CD4-positive, CD25-positive, alpha-beta regulatory T cell (primary cell): ENCODE measurements around the gene PRKAG3. TPM values are rescaled to one million over a fixed set of nuclear protein-coding genes. Genes with fewer than 3 reads are reported as not detected.

Source experiments
- ATAC-seq, 2 donors: fragments of 150-1000 bp; cut with Tn5 transposase; one replicate each; pipeline ENCODE4 v1.10.0; 2021; ENCODE audit warnings: low read depth in 2 of 2, moderate number of reproducible peaks in 2 of 2, moderate library complexity in 1 of 2
- DNase-seq, 3 donors: peaks; one replicate each; pipeline versions ENCODE4 v3.0.0 to v3.0.0-alpha.2; 2012 to 2022; ENCODE audit warnings: mixed read lengths in 1 of 3
- H3K27ac ChIP-seq: one replicate; pipeline ENCODE4 v1.7.0; 2013; ENCODE audit warnings: mild to moderate bottlenecking, low read length; ENCODE audit not compliant: insufficient read depth, poor library complexity, severe bottlenecking
- H3K27me3 ChIP-seq: one replicate; pipeline ENCODE4 v1.7.0; 2013; ENCODE audit warnings: low read length; ENCODE audit not compliant: control insufficient read depth, insufficient read depth
- H3K36me3 ChIP-seq: one replicate; pipeline ENCODE4 v1.7.0; 2013; ENCODE audit warnings: mild to moderate bottlenecking, low read length, moderate library complexity; ENCODE audit not compliant: control insufficient read depth, insufficient read depth
- H3K4me1 ChIP-seq: 2 replicates; pipeline ENCODE4 v1.7.0; 2013; ENCODE audit warnings: mild to moderate bottlenecking, low read length; ENCODE audit not compliant: insufficient read depth, control insufficient read depth, poor library complexity, severe bottlenecking
- H3K4me3 ChIP-seq: one replicate; pipeline ENCODE4 v1.7.0; 2013; ENCODE audit warnings: low read depth, mild to moderate bottlenecking, low read length, moderate library complexity
- H3K9me3 ChIP-seq, 2 experiments: 1 replicate in 1 of 2; 2 replicates in 1 of 2; pipeline ENCODE4 v1.7.0; 2013; ENCODE audit warnings: low read length in 2 of 2, mild to moderate bottlenecking in 1 of 2, moderate library complexity in 1 of 2; ENCODE audit not compliant: control insufficient read depth in 2 of 2
- H3K27ac Mint-ChIP-seq, 3 donors: one replicate each; pipeline ENCODE4 v1.8.0; 2020 to 2022; ENCODE audit warnings: mild to moderate bottlenecking in 3 of 3, mixed read lengths in 3 of 3, moderate library complexity in 2 of 3
- H3K27me3 Mint-ChIP-seq: one replicate; pipeline ENCODE4 v1.8.0; 2022; ENCODE audit warnings: mild to moderate bottlenecking, mixed read lengths
- H3K36me3 Mint-ChIP-seq: one replicate; pipeline ENCODE4 v1.8.0; 2020; ENCODE audit warnings: mixed read lengths
- H3K4me1 Mint-ChIP-seq, 4 donors: one replicate each; pipeline ENCODE4 v1.8.0; 2020 to 2022; ENCODE audit warnings: mixed read lengths in 4 of 4, mild to moderate bottlenecking in 1 of 4
- H3K4me3 Mint-ChIP-seq, 4 donors: one replicate each; pipeline ENCODE4 v1.8.0; 2020 to 2022; ENCODE audit warnings: mild to moderate bottlenecking in 4 of 4, mixed read lengths in 4 of 4, moderate library complexity in 3 of 4
- H3K9me3 Mint-ChIP-seq, 7 donors: one replicate each; pipeline ENCODE4 v1.8.0; 2020 to 2022; ENCODE audit warnings: mixed read lengths in 7 of 7, mild to moderate bottlenecking in 3 of 7, moderate library complexity in 2 of 7
- polyA plus RNA-seq, 4 donors: library from polyadenylated mRNA; unstranded; fragments of 300-500 nt; fragmentation: Illumina TruSeq; gene quantifications; one replicate each; pipeline ENCODE4 v1.2.3, GENCODE V29; 2021
- total RNA-seq: library from RNA; stranded (reverse); gene quantifications from one replicate; pipeline ENCODE4 v1.2.3, GENCODE V29; 2022

Gene PRKAG3
- total and polyA plus RNA-seq, 5 donors from 2014 or later: not detected

DNA sequence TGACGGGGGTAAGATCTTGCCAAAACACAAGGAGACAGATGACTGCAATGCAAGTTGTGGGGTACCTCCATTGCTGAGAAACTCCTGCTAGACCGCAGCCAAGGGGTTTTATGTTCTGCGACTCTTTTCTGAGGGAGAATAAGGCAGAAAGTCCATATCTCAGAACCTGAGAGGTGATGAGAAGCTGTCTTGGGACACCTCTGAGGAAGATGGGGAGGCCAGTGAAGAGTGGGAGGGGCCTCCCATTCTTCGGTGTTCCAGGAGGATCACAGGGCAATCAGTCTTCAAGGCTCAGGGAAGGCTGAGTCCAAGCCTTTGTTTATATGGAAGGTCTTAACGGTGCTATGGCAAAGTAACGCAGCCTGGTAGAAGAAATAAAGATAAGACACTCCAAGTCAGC is 31.6 kb downstream of the PRKAG3 start:
- Histone ChIP-seq H3K27ac (no peak overlapping the region), H3K4me1 (no peaks in the 10 kb centered on the region), H3K4me3 (no peak overlapping the region), H3K36me3 (no peaks in the 10 kb centered on the region), H3K9me3 (peaks cover 4 to 10% of the 10 kb centered on the region in 2 experiments), H3K27me3 (peaks cover 20% of the 10 kb centered on the region)
- DNase-seq (no peak), ATAC-seq (no peak)
- Mint-ChIP-seq H3K4me1 (peaks cover 0 to 2% (median 0%) of the 10 kb centered on the region in 4 donors), H3K27ac (no peak overlapping the region), H3K36me3 (no peaks in the 10 kb centered on the region), H3K4me3 (no peak overlapping the region), H3K27me3 (peaks cover 49% of the 10 kb centered on the region), H3K9me3 (peaks cover 0 to 10% (median 2%) of the 10 kb centered on the region in 7 donors)

DNA sequence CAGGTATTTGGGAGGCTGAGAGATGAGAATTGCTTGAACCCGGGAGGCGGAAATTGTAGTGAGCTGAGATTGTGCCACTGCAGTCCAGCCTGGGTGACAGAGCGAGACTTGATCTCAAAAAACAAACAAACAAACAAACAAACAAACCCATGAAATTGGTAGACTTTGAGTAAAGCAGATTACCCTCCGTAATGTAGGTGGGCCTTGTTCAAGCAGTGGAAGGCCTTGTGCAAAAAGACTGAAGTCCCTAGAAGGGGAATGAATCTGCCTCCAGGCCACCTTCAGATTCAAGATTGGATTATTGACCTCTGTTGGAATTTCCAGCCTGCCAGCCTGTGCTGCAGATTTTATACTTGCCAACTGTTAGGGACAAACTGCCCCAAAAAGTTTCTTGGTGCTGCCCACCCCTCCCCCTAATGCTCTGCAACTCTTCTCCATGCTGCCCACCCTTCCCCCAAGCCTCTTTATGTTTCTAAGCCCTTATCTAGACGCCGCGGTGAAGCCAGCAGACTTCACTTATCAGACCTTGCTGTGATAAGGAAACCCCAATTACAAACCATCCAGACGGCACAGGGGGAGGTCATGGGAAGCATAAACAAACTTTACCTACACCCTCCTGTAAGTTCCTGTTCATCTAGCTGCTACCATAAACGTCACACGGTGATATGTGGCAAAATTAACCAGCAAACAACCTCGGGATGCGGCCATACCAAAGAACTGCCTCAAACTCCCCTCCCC is 32.7 kb downstream of the PRKAG3 start:
- Histone ChIP-seq H3K27ac (no peak overlapping the region), H3K4me1 (no peaks in the 10 kb centered on the region), H3K4me3 (no peak overlapping the region), H3K9me3 (no peaks in the 10 kb centered on the region), H3K36me3 (no peaks in the 10 kb centered on the region), H3K27me3 (peaks cover 13% of the 10 kb centered on the region)
- Mint-ChIP-seq H3K27me3 (peaks cover 46% of the 10 kb centered on the region), H3K27ac (peak overlapping the region in 1 of 3 donors; percentile 20), H3K36me3 (no peaks in the 10 kb centered on the region), H3K9me3 (peaks cover 0 to 2% (median 0%) of the 10 kb centered on the region in 7 donors), H3K4me1 (peaks cover 0 to 2% (median 0%) of the 10 kb centered on the region in 4 donors), H3K4me3 (no peak overlapping the region)
- no peak for DNase-seq
- ATAC-seq: no peak

DNA sequence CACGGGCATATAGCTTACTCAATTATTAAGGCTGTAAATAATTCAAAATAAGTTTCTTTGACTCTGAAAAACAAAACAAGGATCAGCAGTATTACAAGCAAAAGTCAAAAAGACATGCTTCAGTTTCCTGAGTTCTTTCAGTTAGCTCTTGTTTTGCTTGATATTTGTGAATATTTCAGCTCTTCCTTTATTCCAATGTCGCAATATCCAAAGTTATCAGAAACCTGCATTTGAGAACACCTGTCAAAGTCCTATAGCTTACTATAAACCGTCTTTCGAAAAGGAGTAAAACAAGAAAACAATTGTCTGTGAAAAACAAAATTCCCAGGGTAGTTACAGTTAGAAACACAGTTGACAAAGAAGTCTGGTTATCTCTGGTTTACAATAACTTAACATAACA is 34.9 kb downstream of the PRKAG3 start:
- Histone ChIP-seq H3K4me1 (no peaks in the 10 kb centered on the region), H3K36me3 (no peaks in the 10 kb centered on the region), H3K9me3 (no peaks in the 10 kb centered on the region), H3K4me3 (no peak overlapping the region), H3K27ac (no peak overlapping the region), H3K27me3 (peaks cover 17% of the 10 kb centered on the region)
- H3K4me3 Mint-ChIP-seq: no peak overlapping the region
- no peak for ATAC-seq
- no peak for DNase-seq
- H3K4me1 Mint-ChIP-seq: no peaks in the 10 kb centered on the region
- no peak overlapping the region for H3K27ac Mint-ChIP-seq
- H3K36me3 Mint-ChIP-seq: no peaks in the 10 kb centered on the region
- peaks cover 37% of the 10 kb centered on the region for H3K27me3 Mint-ChIP-seq
- peaks cover 0 to 1% (median 0%) of the 10 kb centered on the region in 7 donors for H3K9me3 Mint-ChIP-seq

DNA sequence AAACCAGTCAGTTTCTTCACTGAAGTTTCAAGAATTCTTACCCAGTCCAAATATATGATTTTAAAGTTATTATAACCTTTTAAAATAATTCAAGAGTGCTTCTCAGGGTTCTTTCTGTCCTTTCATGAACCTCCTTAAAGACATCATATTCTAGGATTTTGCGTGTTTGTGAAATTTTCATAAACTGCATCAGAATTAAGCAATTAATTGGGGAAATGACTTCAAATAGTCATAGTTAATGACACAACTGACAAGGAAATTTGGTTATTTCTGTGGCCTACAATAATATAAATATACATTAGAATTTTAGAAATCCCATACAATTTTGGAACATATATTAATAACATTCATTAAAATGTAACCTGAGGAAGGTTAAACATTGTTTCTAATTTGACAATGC is 39.2 kb downstream of the PRKAG3 start:
- no peak for DNase-seq
- no peak for ATAC-seq
- peaks cover 32% of the 10 kb centered on the region for H3K27me3 Mint-ChIP-seq
- Histone ChIP-seq H3K27me3 (peaks cover 9% of the 10 kb centered on the region), H3K36me3 (no peaks in the 10 kb centered on the region), H3K9me3 (no peaks in the 10 kb centered on the region), H3K27ac (no peak overlapping the region), H3K4me1 (no peaks in the 10 kb centered on the region), H3K4me3 (no peak overlapping the region)
- H3K27ac Mint-ChIP-seq: no peak overlapping the region
- H3K36me3 Mint-ChIP-seq: no peaks in the 10 kb centered on the region
- H3K4me1 Mint-ChIP-seq: no peaks in the 10 kb centered on the region
- no peaks in the 10 kb centered on the region for H3K9me3 Mint-ChIP-seq
- H3K4me3 Mint-ChIP-seq: no peak overlapping the region

DNA sequence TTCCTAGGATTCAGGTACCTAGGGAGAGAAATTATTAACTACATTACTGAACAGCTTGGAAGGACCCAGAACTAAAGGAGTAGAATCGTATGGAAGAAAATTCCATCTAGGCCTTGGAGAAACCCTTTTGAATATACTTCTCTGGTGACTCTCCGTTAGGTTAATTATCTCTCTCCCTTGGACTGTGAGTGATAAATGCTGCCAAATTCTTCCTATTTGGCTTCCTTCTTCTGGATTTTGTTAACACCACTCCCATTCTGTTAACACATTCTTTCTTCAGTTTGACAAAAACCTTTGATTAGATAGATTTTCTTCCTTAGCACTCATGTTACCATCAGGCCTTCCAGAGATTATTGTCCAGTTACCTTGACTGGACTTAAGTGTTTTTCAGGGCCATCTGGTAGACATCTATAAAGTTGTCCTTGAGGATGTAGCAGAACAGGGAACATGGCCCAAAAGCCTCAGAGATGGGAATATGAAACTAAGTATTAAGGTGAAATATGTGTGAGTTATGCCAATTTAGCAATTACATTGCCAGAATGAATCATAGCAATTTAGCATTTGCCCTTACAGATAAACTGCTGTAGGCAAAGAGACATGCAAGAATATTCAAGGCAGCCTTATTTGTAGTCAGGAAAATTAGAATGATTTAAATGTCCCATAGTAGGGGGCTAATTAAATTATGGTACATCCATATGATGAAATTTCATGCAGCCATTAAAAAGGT is 42.9 kb downstream of the PRKAG3 start:
- Mint-ChIP-seq H3K27ac (no peak overlapping the region), H3K4me3 (no peak overlapping the region), H3K9me3 (no peaks in the 10 kb centered on the region), H3K36me3 (peaks cover 2% of the 10 kb centered on the region), H3K27me3 (peaks cover 51% of the 10 kb centered on the region), H3K4me1 (no peaks in the 10 kb centered on the region)
- no peak for DNase-seq
- H3K4me1 ChIP-seq: no peaks in the 10 kb centered on the region
- no peaks in the 10 kb centered on the region for H3K9me3 ChIP-seq
- no peak for ATAC-seq
- H3K36me3 ChIP-seq: no peaks in the 10 kb centered on the region
- peaks cover 17% of the 10 kb centered on the region for H3K27me3 ChIP-seq
- no peak overlapping the region for H3K4me3 ChIP-seq
- no peak overlapping the region for H3K27ac ChIP-seq

DNA sequence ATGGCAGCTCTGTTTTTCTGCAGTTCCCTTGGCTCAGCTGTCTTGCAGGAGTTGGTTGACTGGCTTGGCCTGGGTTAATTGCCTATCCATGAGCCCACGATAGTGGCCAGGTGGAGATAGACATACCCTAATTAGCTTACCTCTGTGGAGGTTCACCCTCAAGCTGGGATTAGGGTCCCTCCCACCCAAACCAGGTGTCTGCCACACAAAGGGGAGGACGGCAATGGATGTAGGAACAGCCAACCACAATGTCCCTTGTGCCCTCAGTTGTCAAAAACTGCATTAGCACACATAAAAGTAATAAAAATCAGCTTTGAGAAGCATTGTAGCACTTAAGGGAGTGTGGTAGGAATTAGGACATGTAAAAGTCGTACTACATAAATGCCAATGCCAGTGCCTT is 45.5 kb downstream of the PRKAG3 start:
- Mint-ChIP-seq H3K27me3 (peaks cover 72% of the 10 kb centered on the region), H3K4me1 (peaks cover 0 to 7% (median 2%) of the 10 kb centered on the region in 4 donors), H3K36me3 (peaks cover 6% of the 10 kb centered on the region), H3K9me3 (no peaks in the 10 kb centered on the region), H3K4me3 (no peak overlapping the region), H3K27ac (no peak overlapping the region)
- Histone ChIP-seq H3K36me3 (no peaks in the 10 kb centered on the region), H3K4me1 (peaks cover 7% of the 10 kb centered on the region), H3K27ac (no peak overlapping the region), H3K4me3 (no peak overlapping the region), H3K27me3 (peaks cover 25% of the 10 kb centered on the region), H3K9me3 (no peaks in the 10 kb centered on the region)
- no peak for ATAC-seq
- no peak for DNase-seq

DNA sequence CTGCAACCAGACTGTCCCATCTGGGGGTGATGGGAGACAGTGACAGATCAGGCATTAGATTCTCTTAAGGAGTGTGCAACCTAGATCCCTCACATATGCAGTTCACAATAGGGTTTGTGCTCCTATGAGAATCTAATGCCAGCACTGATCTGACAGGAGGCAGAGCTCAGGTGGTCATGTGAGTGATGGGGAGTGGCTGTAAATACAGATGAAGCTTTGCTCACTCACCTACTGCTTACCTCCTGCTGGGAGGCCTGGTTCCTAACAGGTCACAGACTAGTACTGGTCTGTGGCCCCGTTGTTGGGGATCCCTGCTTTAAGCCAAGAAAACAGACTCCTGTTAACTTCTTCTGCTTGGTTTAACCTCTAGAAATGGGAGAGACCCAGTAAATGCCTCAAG is 46.5 kb downstream of the PRKAG3 start:
- H3K4me3 Mint-ChIP-seq: no peak overlapping the region
- peaks cover 73% of the 10 kb centered on the region for H3K27me3 Mint-ChIP-seq
- H3K4me1 Mint-ChIP-seq: peaks cover 0 to 11% (median 3%) of the 10 kb centered on the region in 4 donors
- H3K4me3 ChIP-seq: no peak overlapping the region
- ATAC-seq: no peak
- no peaks in the 10 kb centered on the region for H3K36me3 ChIP-seq
- no peaks in the 10 kb centered on the region for H3K9me3 ChIP-seq
- DNase-seq: no peak
- no peak overlapping the region for H3K27ac ChIP-seq
- peaks cover 28% of the 10 kb centered on the region for H3K27me3 ChIP-seq
- H3K36me3 Mint-ChIP-seq: peaks cover 6% of the 10 kb centered on the region
- H3K27ac Mint-ChIP-seq: no peak overlapping the region
- H3K4me1 ChIP-seq: peaks cover 7% of the 10 kb centered on the region
- H3K9me3 Mint-ChIP-seq: peaks cover 0 to 2% (median 0%) of the 10 kb centered on the region in 7 donors
